Neural progenitor cell (in vitro differentiated cells): ENCODE measurements around the gene SLC35F2. TPM values are rescaled to one million over a fixed set of nuclear protein-coding genes. Genes with fewer than 3 reads are reported as not detected.

ENCODE experiments used
- DNase-seq: peaks from one replicate; pipeline ENCODE4 v3.0.0-alpha.2; 2016; ENCODE audit warnings: low spot score
- H2AFZ ChIP-seq: fragments of 200-600 bp; sonication (generic); replicated peaks from 2 replicates; pipeline ENCODE4 v1.6.1; 2016; ENCODE audit warnings: antibody characterized with exemption
- H3F3A ChIP-seq: fragments of 200-600 bp; sonication (generic); 2 replicates; pipeline ENCODE4 v1.6.1; 2016; ENCODE audit warnings: antibody characterized with exemption, low read depth
- H3K27ac ChIP-seq: fragments of 200-600 bp; sonication (generic); 2 replicates; pipeline ENCODE4 v1.5.1; 2016; ENCODE audit warnings: mild to moderate bottlenecking
- H3K27me3 ChIP-seq: fragments of 200-600 bp; sonication (generic); 2 replicates; pipeline ENCODE4 v1.6.1; 2016; ENCODE audit warnings: mild to moderate bottlenecking, moderate library complexity
- H3K36me3 ChIP-seq: fragments of 200-600 bp; sonication (generic); 2 replicates; pipeline ENCODE4 v1.5.1; 2016
- H3K4me1 ChIP-seq: fragments of 200-600 bp; sonication (generic); 2 replicates; pipeline ENCODE4 v1.6.1; 2016; ENCODE audit warnings: mixed run types
- H3K4me2 ChIP-seq: fragments of 200-600 bp; sonication (generic); 2 replicates; pipeline ENCODE4 v1.6.1; 2016
- H3K4me3 ChIP-seq: fragments of 200-600 bp; sonication (generic); 2 replicates; pipeline ENCODE4 v1.5.1; 2016
- H3K79me2 ChIP-seq: fragments of 200-600 bp; sonication (generic); 2 replicates; pipeline ENCODE4 v1.6.1; 2016; ENCODE audit warnings: low read depth
- H3K9ac ChIP-seq: fragments of 200-600 bp; sonication (generic); 2 replicates; pipeline ENCODE4 v1.6.1; 2016
- H3K9me3 ChIP-seq: fragments of 200-600 bp; sonication (generic); 2 replicates; pipeline ENCODE4 v1.5.1; 2016; ENCODE audit warnings: low read depth
- H4K20me1 ChIP-seq: fragments of 200-600 bp; sonication (generic); 2 replicates; pipeline ENCODE4 v1.6.1; 2016; ENCODE audit warnings: low read depth
- H3K27ac Mint-ChIP-seq: 3 replicates; pipeline ENCODE4 v1.8.0; 2021; ENCODE audit warnings: mixed read lengths
- H3K27me3 Mint-ChIP-seq: 2 replicates; pipeline ENCODE4 v1.8.0; 2022; ENCODE audit warnings: low read depth, mild to moderate bottlenecking, inconsistent platforms, moderate library complexity, mixed read lengths; ENCODE audit not compliant: insufficient read depth
- H3K36me3 Mint-ChIP-seq: 3 replicates; pipeline ENCODE4 v1.8.0; 2021; ENCODE audit warnings: mixed read lengths
- H3K4me1 Mint-ChIP-seq: 3 replicates; pipeline ENCODE4 v1.8.0; 2021; ENCODE audit warnings: mixed read lengths
- H3K4me3 Mint-ChIP-seq: 3 replicates; pipeline ENCODE4 v1.8.0; 2021; ENCODE audit warnings: mild to moderate bottlenecking, moderate library complexity, mixed read lengths
- H3K9me3 Mint-ChIP-seq: 3 replicates; pipeline ENCODE4 v1.8.0; 2020; ENCODE audit warnings: mixed read lengths
- EZH2 ChIP-seq: fragments of 200-600 bp; sonication (generic); IDR thresholded peaks from 2 replicates; pipeline ENCODE4 v1.6.1; 2017; ENCODE audit warnings: antibody characterized with exemption, mild to moderate bottlenecking, moderate library complexity
- EZH2phosphoT487 ChIP-seq: fragments of 200-600 bp; sonication (generic); IDR thresholded peaks from 2 replicates; pipeline ENCODE4 v1.6.1; 2017; ENCODE audit warnings: antibody characterized with exemption
- total RNA-seq: library from RNA; depleted of rRNA; stranded (reverse); fragments of >200 nt; gene quantifications from 2 replicates; pipeline ENCODE4 v1.2.3, GENCODE V29; 2015; ENCODE audit warnings: low replicate concordance
- TF ChIP-seq, protein P1 (sequence below): fragments of 200-600 bp; sonication (generic); IDR thresholded peaks from 2 replicates; pipeline ENCODE4 v1.5.1; 2017; ENCODE audit warnings: antibody characterized with exemption, mild to moderate bottlenecking

The SLC35F2 gene
- total RNA-seq, 1 donor from 2014 or later = 9.8 TPM

DNA sequence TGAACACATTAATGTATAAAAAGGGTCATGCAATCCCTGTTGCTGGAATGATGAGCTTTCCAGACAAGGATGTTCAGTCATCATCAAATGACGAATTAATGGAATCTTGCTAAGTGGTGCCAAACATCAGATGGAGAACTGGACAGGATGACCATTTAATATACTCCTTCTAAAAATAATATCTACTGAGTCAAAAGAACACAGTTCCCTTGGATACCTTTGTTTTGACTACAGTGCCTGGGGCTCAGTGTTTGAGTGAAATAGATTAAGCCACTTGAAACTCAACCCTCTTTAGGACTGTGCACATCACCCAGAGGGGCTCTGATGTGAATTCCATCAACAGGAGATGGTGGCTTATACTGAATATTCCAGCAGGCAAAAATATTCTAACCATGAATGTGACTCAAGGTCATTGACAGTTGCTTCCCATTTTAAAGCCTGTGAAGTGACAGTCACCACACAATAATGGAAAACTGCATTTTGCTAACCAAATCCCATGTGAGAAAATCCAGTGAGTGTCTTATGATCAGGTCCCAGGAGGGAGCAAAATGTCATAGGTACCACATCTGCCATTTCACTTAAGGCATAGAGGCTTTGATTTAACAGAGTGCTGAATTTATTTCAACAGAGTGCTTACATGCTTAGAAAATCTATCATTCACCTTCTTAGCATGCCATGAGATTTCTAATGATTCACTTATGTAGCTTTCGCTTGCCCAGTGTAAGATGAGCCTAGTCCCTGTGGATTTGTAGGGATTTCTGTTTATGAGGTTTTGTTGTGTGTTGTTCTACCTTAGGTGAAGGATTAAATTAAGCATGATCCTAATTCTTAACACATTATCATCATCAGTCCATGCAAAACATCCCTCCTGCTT lies 105.4 kb downstream of the SLC35F2 start:
- no peak for DNase-seq
- Histone ChIP-seq H3K9me3 (no peaks in the 10 kb centered on the region), H3K4me2 (no peak overlapping the region), H3K4me3 (no peak overlapping the region), H2AFZ (no peak overlapping the region), H3K4me1 (peaks cover 3% of the 10 kb centered on the region), H3K27me3 (no peaks in the 10 kb centered on the region), H4K20me1 (no peaks in the 10 kb centered on the region), H3K9ac (no peak overlapping the region), H3F3A (peaks cover 2% of the 10 kb centered on the region), H3K36me3 (no peaks in the 10 kb centered on the region), H3K27ac (no peak overlapping the region), H3K79me2 (no peaks in the 10 kb centered on the region)
- H3K4me3 Mint-ChIP-seq = no peak overlapping the region
- H3K4me1 Mint-ChIP-seq = no peaks in the 10 kb centered on the region
- no peaks in the 10 kb centered on the region for H3K36me3 Mint-ChIP-seq
- TF ChIP-seq, protein P1, sequence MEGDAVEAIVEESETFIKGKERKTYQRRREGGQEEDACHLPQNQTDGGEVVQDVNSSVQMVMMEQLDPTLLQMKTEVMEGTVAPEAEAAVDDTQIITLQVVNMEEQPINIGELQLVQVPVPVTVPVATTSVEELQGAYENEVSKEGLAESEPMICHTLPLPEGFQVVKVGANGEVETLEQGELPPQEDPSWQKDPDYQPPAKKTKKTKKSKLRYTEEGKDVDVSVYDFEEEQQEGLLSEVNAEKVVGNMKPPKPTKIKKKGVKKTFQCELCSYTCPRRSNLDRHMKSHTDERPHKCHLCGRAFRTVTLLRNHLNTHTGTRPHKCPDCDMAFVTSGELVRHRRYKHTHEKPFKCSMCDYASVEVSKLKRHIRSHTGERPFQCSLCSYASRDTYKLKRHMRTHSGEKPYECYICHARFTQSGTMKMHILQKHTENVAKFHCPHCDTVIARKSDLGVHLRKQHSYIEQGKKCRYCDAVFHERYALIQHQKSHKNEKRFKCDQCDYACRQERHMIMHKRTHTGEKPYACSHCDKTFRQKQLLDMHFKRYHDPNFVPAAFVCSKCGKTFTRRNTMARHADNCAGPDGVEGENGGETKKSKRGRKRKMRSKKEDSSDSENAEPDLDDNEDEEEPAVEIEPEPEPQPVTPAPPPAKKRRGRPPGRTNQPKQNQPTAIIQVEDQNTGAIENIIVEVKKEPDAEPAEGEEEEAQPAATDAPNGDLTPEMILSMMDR = no peak
- TF ChIP-seq EZH2phosphoT487 (no peak), EZH2 (no peak)
- no peaks in the 10 kb centered on the region for H3K9me3 Mint-ChIP-seq
- H3K27ac Mint-ChIP-seq = no peak overlapping the region
- no peaks in the 10 kb centered on the region for H3K27me3 Mint-ChIP-seq

- Histone ChIP-seq H3K4me2 (no peak overlapping the region), H3K27ac (no peak overlapping the region), H3K4me1 (peaks cover 3% of the 10 kb centered on the region), H3K9ac (no peak overlapping the region), H3K9me3 (no peaks in the 10 kb centered on the region), H3F3A (peaks cover 2% of the 10 kb centered on the region), H4K20me1 (no peaks in the 10 kb centered on the region), H3K4me3 (no peak overlapping the region), H2AFZ (no peak overlapping the region), H3K27me3 (no peaks in the 10 kb centered on the region), H3K36me3 (no peaks in the 10 kb centered on the region), H3K79me2 (no peaks in the 10 kb centered on the region)
- H3K36me3 Mint-ChIP-seq = no peaks in the 10 kb centered on the region
- H3K27me3 Mint-ChIP-seq = no peaks in the 10 kb centered on the region
- TF ChIP-seq EZH2 (no peak), EZH2phosphoT487 (no peak)
- TF ChIP-seq, protein P1 = no peak
- no peaks in the 10 kb centered on the region for H3K9me3 Mint-ChIP-seq
- no peak overlapping the region for H3K4me3 Mint-ChIP-seq
- H3K4me1 Mint-ChIP-seq = no peaks in the 10 kb centered on the region
- no peak for DNase-seq
- no peak overlapping the region for H3K27ac Mint-ChIP-seq
Measured at GRCh38 chr11:107752508-107752907, 106.1 kb downstream of the SLC35F2 start.

DNA sequence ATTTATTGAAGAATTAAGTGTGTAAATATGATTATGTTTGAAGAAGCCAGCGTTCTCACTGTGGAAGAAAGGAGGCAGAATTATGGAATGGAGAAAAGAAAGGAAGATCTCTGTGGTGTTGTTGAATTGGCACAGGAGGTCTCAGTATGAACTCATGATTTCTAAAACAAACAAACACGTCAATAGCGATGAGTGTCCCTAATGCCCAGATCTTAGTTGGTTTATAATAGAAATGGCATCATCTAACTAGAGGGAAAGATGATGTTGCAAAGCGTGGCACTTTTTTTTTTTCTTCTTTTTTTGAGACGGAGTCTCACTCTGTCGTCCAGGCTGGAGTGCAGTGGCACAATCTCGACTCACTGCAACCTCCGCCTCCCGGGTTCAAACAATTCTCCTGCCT lies 107.5 kb downstream of the SLC35F2 start:
- Histone ChIP-seq H4K20me1 (no peaks in the 10 kb centered on the region), H3K36me3 (no peaks in the 10 kb centered on the region), H3K4me1 (no peaks in the 10 kb centered on the region), H3K4me3 (no peak overlapping the region), H3K9ac (no peak overlapping the region), H3F3A (no peaks in the 10 kb centered on the region), H3K9me3 (no peaks in the 10 kb centered on the region), H3K27me3 (no peaks in the 10 kb centered on the region), H3K79me2 (no peaks in the 10 kb centered on the region), H2AFZ (no peak overlapping the region), H3K4me2 (no peak overlapping the region), H3K27ac (no peak overlapping the region)
- Mint-ChIP-seq H3K4me3 (no peak overlapping the region), H3K27ac (no peak overlapping the region), H3K36me3 (no peaks in the 10 kb centered on the region), H3K9me3 (no peaks in the 10 kb centered on the region), H3K27me3 (no peaks in the 10 kb centered on the region), H3K4me1 (no peaks in the 10 kb centered on the region)
- DNase-seq = no peak
- TF ChIP-seq EZH2 (no peak), EZH2phosphoT487 (no peak)
- TF ChIP-seq, protein P1 = no peak
